Measurements from ENCODE around the gene MANEAL.

The MANEAL gene

GRCh38 chr1:37792943-37793686 is 532 bp upstream of the MANEAL start:
- Histone ChIP-seq H3K4me1 (ENCODE audit: control insufficient read depth, insufficient read depth, low read length) (peaks cover 6% of the 10 kb centered on the region; the same call in 1 of the 2 replicates), H3K36me3 (ENCODE audit: control insufficient read depth, insufficient read depth, low read length) (peaks cover 12% of the 10 kb centered on the region), H3K27ac (ENCODE audit: low read depth, low read length) (no peak overlapping the region), H3K27me3 (ENCODE audit: control insufficient read depth, insufficient read depth, low read length) (peaks cover 38% of the 10 kb centered on the region), H3K9me3 (ENCODE audit: control insufficient read depth, insufficient read depth, low read length) (no peaks in the 10 kb centered on the region), H3K4me3 (ENCODE audit: low read depth, low read length) (peak overlapping the region; percentile 33; the same call in 1 of the 2 replicates), H3K9ac (ENCODE audit: low read depth, low read length) (no peak overlapping the region)

GRCh38 chr1:37794372-37795339 is 1.0 kb downstream of the MANEAL start:
- H3K36me3 ChIP-seq (ENCODE audit: control insufficient read depth, insufficient read depth, low read length), result peaks cover 23% of the 10 kb centered on the region
- H3K27ac ChIP-seq (ENCODE audit: low read depth, low read length), result no peak overlapping the region
- H3K4me3 ChIP-seq (ENCODE audit: low read depth, low read length), result peak overlapping the region; percentile 78
- no peak overlapping the region for H3K9ac ChIP-seq (ENCODE audit: low read depth, low read length)
- H3K4me1 ChIP-seq (ENCODE audit: control insufficient read depth, insufficient read depth, low read length), result peaks cover 6% of the 10 kb centered on the region; the same call in 1 of the 2 replicates
- H3K27me3 ChIP-seq (ENCODE audit: control insufficient read depth, insufficient read depth, low read length), result peaks cover 36% of the 10 kb centered on the region
- no peaks in the 10 kb centered on the region for H3K9me3 ChIP-seq (ENCODE audit: control insufficient read depth, insufficient read depth, low read length)

- Histone ChIP-seq H3K9ac (ENCODE audit: low read depth, low read length) (no peak overlapping the region), H3K4me3 (ENCODE audit: low read depth, low read length) (peak overlapping the region; percentile 78), H3K4me1 (ENCODE audit: control insufficient read depth, insufficient read depth, low read length) (peaks cover 6% of the 10 kb centered on the region; the same call in 1 of the 2 replicates), H3K27ac (ENCODE audit: low read depth, low read length) (no peak overlapping the region), H3K27me3 (ENCODE audit: control insufficient read depth, insufficient read depth, low read length) (peaks cover 36% of the 10 kb centered on the region), H3K36me3 (ENCODE audit: control insufficient read depth, insufficient read depth, low read length) (peaks cover 31% of the 10 kb centered on the region), H3K9me3 (ENCODE audit: control insufficient read depth, insufficient read depth, low read length) (no peaks in the 10 kb centered on the region)
Measured at GRCh38 chr1:37795340-37796125, 1.9 kb downstream of the MANEAL start.

- H3K36me3 ChIP-seq (ENCODE audit: control insufficient read depth, insufficient read depth, low read length), result peaks cover 48% of the 10 kb centered on the region
- no peak overlapping the region for H3K27ac ChIP-seq (ENCODE audit: low read depth, low read length)
- peaks cover 22% of the 10 kb centered on the region for H3K27me3 ChIP-seq (ENCODE audit: control insufficient read depth, insufficient read depth, low read length)
- H3K9me3 ChIP-seq (ENCODE audit: control insufficient read depth, insufficient read depth, low read length), result no peaks in the 10 kb centered on the region
- no peak overlapping the region for H3K9ac ChIP-seq (ENCODE audit: low read depth, low read length)
- no peak overlapping the region for H3K4me3 ChIP-seq (ENCODE audit: low read depth, low read length)
- peaks cover 6% of the 10 kb centered on the region; the same call in 1 of the 2 replicates for H3K4me1 ChIP-seq (ENCODE audit: control insufficient read depth, insufficient read depth, low read length)
Measured at GRCh38 chr1:37797750-37798345, 4.2 kb downstream of the MANEAL start.

GRCh38 chr1:37802439-37802838 is 8.8 kb downstream of the MANEAL start:
- Histone ChIP-seq H3K4me1 (ENCODE audit: control insufficient read depth, insufficient read depth, low read length) (peaks cover 4% of the 10 kb centered on the region; the same call in 1 of the 2 replicates), H3K27me3 (ENCODE audit: control insufficient read depth, insufficient read depth, low read length) (no peaks in the 10 kb centered on the region), H3K36me3 (ENCODE audit: control insufficient read depth, insufficient read depth, low read length) (peaks cover 82% of the 10 kb centered on the region), H3K4me3 (ENCODE audit: low read depth, low read length) (no peak overlapping the region), H3K9me3 (ENCODE audit: control insufficient read depth, insufficient read depth, low read length) (no peaks in the 10 kb centered on the region), H3K27ac (ENCODE audit: low read depth, low read length) (no peak overlapping the region), H3K9ac (ENCODE audit: low read depth, low read length) (no peak overlapping the region)

- Histone ChIP-seq H3K4me3 (ENCODE audit: low read depth, low read length) (peak overlapping the region; percentile 85), H3K27ac (ENCODE audit: low read depth, low read length) (peak overlapping the region; percentile 77), H3K27me3 (ENCODE audit: control insufficient read depth, insufficient read depth, low read length) (no peaks in the 10 kb centered on the region), H3K36me3 (ENCODE audit: control insufficient read depth, insufficient read depth, low read length) (peaks cover 55% of the 10 kb centered on the region), H3K9ac (ENCODE audit: low read depth, low read length) (peak overlapping the region; percentile 75), H3K4me1 (ENCODE audit: control insufficient read depth, insufficient read depth, low read length) (peaks cover 9% of the 10 kb centered on the region; the same call in 1 of the 2 replicates), H3K9me3 (ENCODE audit: control insufficient read depth, insufficient read depth, low read length) (no peaks in the 10 kb centered on the region)
Measured at GRCh38 chr1:37807220-37807554, 13.5 kb downstream of the MANEAL start.

GRCh38 chr1:37807555-37808368 is 14.1 kb downstream of the MANEAL start, which contains the start of the genes C1orf122 and YRDC:
TSS of gene C1orf122 (plus strand) at chr1:37807790. CDS start at chr1:37808405, 615 bp downstream.
TSS of gene YRDC (minus strand) at chr1:37808208. CDS start at chr1:37808180, 28 bp downstream.
- peak within 1 kb of the TSS; percentile 77 for H3K27ac ChIP-seq (ENCODE audit: low read depth, low read length)
- peak within 1 kb of the TSS; percentile 85 for H3K4me3 ChIP-seq (ENCODE audit: low read depth, low read length)
- no peaks in the 10 kb centered on the region for H3K9me3 ChIP-seq (ENCODE audit: control insufficient read depth, insufficient read depth, low read length)
- peak within 1 kb of the TSS; percentile 89 for H3K9ac ChIP-seq (ENCODE audit: low read depth, low read length)
- H3K4me1 ChIP-seq (ENCODE audit: control insufficient read depth, insufficient read depth, low read length), result peaks cover 9% of the 10 kb centered on the region; the same call in 1 of the 2 replicates
- H3K27me3 ChIP-seq (ENCODE audit: control insufficient read depth, insufficient read depth, low read length), result no peaks in the 10 kb centered on the region
- peaks cover 49% of the 10 kb centered on the region for H3K36me3 ChIP-seq (ENCODE audit: control insufficient read depth, insufficient read depth, low read length)

GRCh38 chr1:37808369-37809319 is 15.0 kb downstream of the MANEAL start:
- Histone ChIP-seq H3K4me3 (ENCODE audit: low read depth, low read length) (peak overlapping the region; percentile 85), H3K9ac (ENCODE audit: low read depth, low read length) (peak overlapping the region; percentile 27; the same call in 1 of the 2 replicates), H3K4me1 (ENCODE audit: control insufficient read depth, insufficient read depth, low read length) (peaks cover 9% of the 10 kb centered on the region; the same call in 1 of the 2 replicates), H3K9me3 (ENCODE audit: control insufficient read depth, insufficient read depth, low read length) (no peaks in the 10 kb centered on the region), H3K27me3 (ENCODE audit: control insufficient read depth, insufficient read depth, low read length) (no peaks in the 10 kb centered on the region), H3K27ac (ENCODE audit: low read depth, low read length) (peak overlapping the region; percentile 77), H3K36me3 (ENCODE audit: control insufficient read depth, insufficient read depth, low read length) (peaks cover 40% of the 10 kb centered on the region)

- Histone ChIP-seq H3K4me3 (ENCODE audit: low read depth, low read length) (no peak overlapping the region), H3K27me3 (ENCODE audit: control insufficient read depth, insufficient read depth, low read length) (no peaks in the 10 kb centered on the region), H3K9me3 (ENCODE audit: control insufficient read depth, insufficient read depth, low read length) (no peaks in the 10 kb centered on the region), H3K9ac (ENCODE audit: low read depth, low read length) (no peak overlapping the region), H3K36me3 (ENCODE audit: control insufficient read depth, insufficient read depth, low read length) (peaks cover 35% of the 10 kb centered on the region), H3K4me1 (ENCODE audit: control insufficient read depth, insufficient read depth, low read length) (peaks cover 9% of the 10 kb centered on the region; the same call in 1 of the 2 replicates), H3K27ac (ENCODE audit: low read depth, low read length) (peak overlapping the region; percentile 9)
Measured at GRCh38 chr1:37809942-37810341, 16.3 kb downstream of the MANEAL start.

All from HUES48 (cell line).